VCaP (cell line): Measurements from ENCODE around the gene TOR1AIP2.

Source experiments
- H3K27ac ChIP-seq: fragments of 450-650 bp; 2 replicates; pipeline ENCODE4 v1.5.1; 2017
- TF ChIP-seq, protein P1 (sequence below): fragments of 450-650 bp; conservative IDR thresholded peaks from 2 replicates; pipeline ENCODE4 v1.5.1; 2017; ENCODE audit warnings: mild to moderate bottlenecking, moderate library complexity

Gene TOR1AIP2

GRCh38 chr1:179817056-179817455, 60.5 kb downstream of the TOR1AIP2 start:
- TF ChIP-seq, protein P1, sequence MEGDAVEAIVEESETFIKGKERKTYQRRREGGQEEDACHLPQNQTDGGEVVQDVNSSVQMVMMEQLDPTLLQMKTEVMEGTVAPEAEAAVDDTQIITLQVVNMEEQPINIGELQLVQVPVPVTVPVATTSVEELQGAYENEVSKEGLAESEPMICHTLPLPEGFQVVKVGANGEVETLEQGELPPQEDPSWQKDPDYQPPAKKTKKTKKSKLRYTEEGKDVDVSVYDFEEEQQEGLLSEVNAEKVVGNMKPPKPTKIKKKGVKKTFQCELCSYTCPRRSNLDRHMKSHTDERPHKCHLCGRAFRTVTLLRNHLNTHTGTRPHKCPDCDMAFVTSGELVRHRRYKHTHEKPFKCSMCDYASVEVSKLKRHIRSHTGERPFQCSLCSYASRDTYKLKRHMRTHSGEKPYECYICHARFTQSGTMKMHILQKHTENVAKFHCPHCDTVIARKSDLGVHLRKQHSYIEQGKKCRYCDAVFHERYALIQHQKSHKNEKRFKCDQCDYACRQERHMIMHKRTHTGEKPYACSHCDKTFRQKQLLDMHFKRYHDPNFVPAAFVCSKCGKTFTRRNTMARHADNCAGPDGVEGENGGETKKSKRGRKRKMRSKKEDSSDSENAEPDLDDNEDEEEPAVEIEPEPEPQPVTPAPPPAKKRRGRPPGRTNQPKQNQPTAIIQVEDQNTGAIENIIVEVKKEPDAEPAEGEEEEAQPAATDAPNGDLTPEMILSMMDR = no peak
- peak overlapping the region; percentile 90 for H3K27ac ChIP-seq

GRCh38 chr1:179816196-179816960, 61.2 kb downstream of the TOR1AIP2 start:
- peak overlapping the region; percentile 90 for H3K27ac ChIP-seq
- TF ChIP-seq, protein P1 = no peak; the same call in 1 of the 2 replicates

DNA sequence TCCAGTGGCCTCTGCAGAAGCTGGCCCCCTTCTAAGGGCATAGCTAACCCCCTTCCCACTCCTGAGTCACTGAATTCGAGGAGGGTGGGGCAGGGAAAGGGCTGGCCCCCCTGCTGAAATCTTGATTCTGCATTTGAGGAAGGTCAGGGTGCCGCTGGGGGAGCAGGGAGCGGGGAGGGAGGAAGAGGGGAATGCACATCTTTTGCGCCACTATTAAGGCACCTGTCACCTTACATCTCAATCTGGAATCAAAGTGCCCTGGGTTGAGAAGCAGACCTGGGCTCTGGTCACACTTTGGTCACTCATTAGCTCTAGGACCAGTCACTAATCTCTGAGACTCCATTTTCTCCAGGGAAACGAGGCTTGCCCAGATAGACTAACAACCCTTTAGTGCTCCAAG, 62.0 kb downstream of the TOR1AIP2 start:
- TF ChIP-seq, protein P1 = no peak
- H3K27ac ChIP-seq = peak overlapping the region; percentile 90

GRCh38 chr1:179814546-179814838, 63.1 kb downstream of the TOR1AIP2 start:
- H3K27ac ChIP-seq = peak overlapping the region; percentile 90
- TF ChIP-seq, protein P1 = no peak

DNA sequence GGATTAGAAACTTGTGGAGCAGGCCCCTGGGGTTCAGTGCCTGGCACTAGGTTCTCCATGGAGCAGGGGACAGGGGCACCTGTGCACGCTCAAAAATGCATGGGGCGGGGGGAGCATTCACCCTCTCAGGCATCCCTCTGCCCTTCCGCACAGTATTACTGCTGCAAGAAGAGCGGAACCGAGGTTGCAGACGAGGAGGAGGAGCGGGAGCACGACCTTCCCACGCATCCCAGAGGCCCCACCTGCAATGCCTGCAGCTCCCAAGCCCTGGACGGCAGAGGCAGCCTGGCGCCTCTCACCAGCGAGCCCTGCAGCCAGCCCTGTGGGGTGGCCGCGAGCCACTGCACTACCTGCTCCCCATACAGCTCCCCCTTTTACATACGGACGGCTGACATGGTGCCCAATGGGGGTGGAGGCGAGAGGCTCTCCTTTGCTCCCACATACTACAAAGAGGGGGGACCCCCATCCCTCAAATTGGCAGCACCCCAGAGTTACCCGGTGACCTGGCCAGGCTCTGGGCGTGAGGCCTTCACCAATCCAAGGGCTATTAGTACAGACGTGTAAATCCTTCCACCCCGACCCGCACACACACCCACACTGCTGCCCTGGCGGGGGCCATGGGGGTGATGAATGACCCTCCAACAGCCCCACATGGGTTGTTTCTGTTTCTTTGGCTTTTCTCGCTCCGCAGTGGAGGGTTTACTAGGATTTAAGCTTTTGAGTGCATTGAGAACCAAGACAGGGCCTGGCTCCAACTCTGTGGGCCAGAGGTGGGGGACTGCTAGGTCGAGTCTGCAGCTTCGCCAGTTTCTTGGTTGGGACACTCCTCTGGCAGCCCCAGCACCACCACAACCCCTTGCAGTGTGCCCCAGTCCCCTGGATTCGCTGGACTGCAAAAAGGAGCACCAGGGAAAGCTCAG, 63.7 kb downstream of the TOR1AIP2 start:
- TF ChIP-seq, protein P1 = no peak

DNA sequence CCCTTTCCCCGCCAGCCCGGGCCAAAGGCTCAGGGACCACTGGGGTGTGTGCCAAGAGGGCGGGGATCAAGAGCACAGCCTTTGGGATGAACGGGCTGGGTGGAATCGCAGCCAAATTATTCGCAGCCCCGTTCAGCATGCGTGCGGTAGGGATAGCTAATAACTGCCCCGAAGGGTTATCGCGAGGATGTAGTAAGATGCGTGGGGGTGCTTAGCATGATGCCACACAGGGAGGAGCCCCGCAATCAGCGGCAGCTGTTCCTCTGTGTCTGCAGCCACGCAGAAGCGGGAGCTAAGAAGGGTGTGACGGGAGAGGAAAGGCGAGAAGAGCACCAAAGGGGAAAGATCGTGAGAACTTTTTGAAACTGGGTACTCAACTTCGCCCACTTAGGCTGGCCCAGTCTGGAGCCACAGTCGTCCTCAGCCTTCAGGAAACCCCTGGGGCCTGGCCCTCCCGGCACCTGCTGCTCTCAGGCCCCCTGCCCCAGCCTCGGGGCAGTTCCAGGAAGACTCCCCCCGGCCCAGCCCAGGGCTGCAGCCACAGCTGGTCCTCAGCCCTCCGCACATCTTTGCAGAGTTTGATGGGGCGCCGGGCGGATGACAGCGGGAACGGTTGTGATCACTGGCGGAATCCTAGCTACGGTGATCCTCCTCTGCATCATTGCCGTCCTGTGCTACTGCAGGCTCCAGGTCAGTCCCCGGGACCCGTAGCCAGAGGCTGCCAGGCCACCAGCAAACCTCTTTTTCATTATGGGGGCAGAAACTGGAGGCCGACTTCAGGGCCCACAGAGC, 64.9 kb downstream of the TOR1AIP2 start:
- H3K27ac ChIP-seq = no peak overlapping the region

More for the DNA sequence above, 63.7 kb downstream of the TOR1AIP2 start:
- H3K27ac ChIP-seq = peak overlapping the region; percentile 90

More for the DNA sequence above, 64.9 kb downstream of the TOR1AIP2 start:
- TF ChIP-seq, protein P1 = no peak
